Osteoblast (primary cell): ENCODE measurements around the gene DRC3. TPM values are rescaled to one million over a fixed set of nuclear protein-coding genes. Genes with fewer than 3 reads are reported as not detected.
"Not testable (repeated sequence)": the region's sequence is repeated elsewhere in the genome, so short reads cannot be mapped to it uniquely, and the experiment has no call there.

ENCODE experiments used
- DNase-seq: peaks from one replicate; pipeline ENCODE4 v3.0.0; 2011; ENCODE audit warnings: low spot score, mixed read lengths; ENCODE audit not compliant: insufficient read length; ENCODE audit errors: missing footprints
- H2AFZ ChIP-seq: 2 replicates; pipeline ENCODE4 v1.6.0; 2011; ENCODE audit warnings: mild to moderate bottlenecking, low read length
- H3K27ac ChIP-seq: 2 replicates; pipeline ENCODE4 v1.5.1; 2011; ENCODE audit warnings: mild to moderate bottlenecking, low read depth, low read length, moderate library complexity
- H3K27me3 ChIP-seq: 2 replicates; pipeline ENCODE4 v1.6.0; 2012; ENCODE audit warnings: mild to moderate bottlenecking, control low read depth, inconsistent platforms, low read length, moderate library complexity; ENCODE audit not compliant: insufficient read depth
- H3K36me3 ChIP-seq: 2 replicates; pipeline ENCODE4 v1.5.1; 2011; ENCODE audit warnings: mild to moderate bottlenecking, low read length, control low read depth, moderate library complexity; ENCODE audit not compliant: insufficient read depth
- H3K4me1 ChIP-seq: 2 replicates; pipeline ENCODE4 v1.5.1; 2011; ENCODE audit warnings: mild to moderate bottlenecking, low read length, control low read depth, moderate library complexity; ENCODE audit not compliant: insufficient read depth
- H3K4me2 ChIP-seq: 2 replicates; pipeline ENCODE4 v1.6.0; 2011; ENCODE audit warnings: mild to moderate bottlenecking, low read length; ENCODE audit not compliant: insufficient read depth
- H3K4me3 ChIP-seq: fragments of 200-600 bp; sonication (generic); 3 replicates; pipeline ENCODE4 v1.5.1; 2012; ENCODE audit warnings: mild to moderate bottlenecking, low read length, inconsistent platforms; ENCODE audit not compliant: insufficient read depth
- H3K79me2 ChIP-seq: 2 replicates; pipeline ENCODE4 v1.6.0; 2012; ENCODE audit warnings: mild to moderate bottlenecking, low read length, control low read depth, inconsistent platforms; ENCODE audit not compliant: insufficient read depth
- H3K9me3 ChIP-seq: 2 replicates; pipeline ENCODE4 v1.5.1; 2011; ENCODE audit warnings: low read depth, low read length, control low read depth
- H4K20me1 ChIP-seq: 2 replicates; pipeline ENCODE4 v1.6.0; 2012; ENCODE audit warnings: mild to moderate bottlenecking, low read length, control low read depth; ENCODE audit not compliant: insufficient read depth
- CTCF ChIP-seq: IDR thresholded peaks from 2 replicates; pipeline ENCODE4 v1.5.1; 2011; ENCODE audit warnings: mild to moderate bottlenecking, low read depth, low read length, moderate library complexity; ENCODE audit errors: extremely low read depth
- total RNA-seq: library from RNA; depleted of rRNA; stranded (reverse); fragments of >200 nt; gene quantifications from 2 replicates; pipeline ENCODE4 v1.2.3, GENCODE V29; 2012

Gene DRC3
- total RNA-seq, 1 donor, result 2.9 TPM

GRCh38 chr17:17993366-17993765 is 20.7 kb downstream of the DRC3 start:
- Histone ChIP-seq H3K4me3 (no peak overlapping the region), H3K4me2 (no peak overlapping the region), H3K27ac (no peak overlapping the region), H3K36me3 (no peaks in the 10 kb centered on the region), H3K9me3 (no peaks in the 10 kb centered on the region), H3K79me2 (no peaks in the 10 kb centered on the region), H3K27me3 (no peaks in the 10 kb centered on the region), H3K4me1 (peaks cover 10% of the 10 kb centered on the region), H4K20me1 (no peaks in the 10 kb centered on the region), H2AFZ (no peak overlapping the region)
- DNase-seq, result peak; percentile 31
- no peak for TF ChIP-seq CTCF

GRCh38 chr17:17993852-17994251 is 21.2 kb downstream of the DRC3 start:
- H3K27me3 ChIP-seq, result no peaks in the 10 kb centered on the region
- TF ChIP-seq CTCF, result no peak
- no peak overlapping the region for H2AFZ ChIP-seq
- no peaks in the 10 kb centered on the region for H3K36me3 ChIP-seq
- DNase-seq, result peak; percentile 27
- no peaks in the 10 kb centered on the region for H3K9me3 ChIP-seq
- no peaks in the 10 kb centered on the region for H4K20me1 ChIP-seq
- no peaks in the 10 kb centered on the region for H3K79me2 ChIP-seq
- no peak overlapping the region for H3K4me3 ChIP-seq
- H3K4me2 ChIP-seq, result no peak overlapping the region
- peaks cover 10% of the 10 kb centered on the region for H3K4me1 ChIP-seq
- no peak overlapping the region for H3K27ac ChIP-seq

- no peak overlapping the region for H2AFZ ChIP-seq
Measured at GRCh38 chr17:17994271-17995069, 21.8 kb downstream of the DRC3 start.

GRCh38 chr17:17995887-17996286 is 23.2 kb downstream of the DRC3 start:
- H3K27ac ChIP-seq, H3K79me2 ChIP-seq, H3K36me3 ChIP-seq, H3K4me3 ChIP-seq, H2AFZ ChIP-seq, H4K20me1 ChIP-seq, H3K4me1 ChIP-seq, H3K4me2 ChIP-seq, H3K27me3 ChIP-seq, DNase-seq, H3K9me3 ChIP-seq: not testable (repeated sequence)

More at GRCh38 chr17:17994271-17995069, 21.8 kb downstream of the DRC3 start:
- H4K20me1 ChIP-seq, result no peaks in the 10 kb centered on the region
- no peaks in the 10 kb centered on the region for H3K36me3 ChIP-seq
- H3K9me3 ChIP-seq, result no peaks in the 10 kb centered on the region
- TF ChIP-seq CTCF, result peak; percentile 42
- DNase-seq, result peak; percentile 73
- no peak overlapping the region for H3K4me2 ChIP-seq
- H3K4me1 ChIP-seq, result peaks cover 10% of the 10 kb centered on the region
- H3K79me2 ChIP-seq, result no peaks in the 10 kb centered on the region
- H3K27me3 ChIP-seq, result no peaks in the 10 kb centered on the region
- H3K4me3 ChIP-seq, result no peak overlapping the region
- no peak overlapping the region for H3K27ac ChIP-seq
